H1 (cell line): ENCODE results near the gene TESMIN. TPM values are rescaled to one million over a fixed set of nuclear protein-coding genes. Genes with fewer than 3 reads are reported as not detected.
A peak's percentile ranks its signal among the peaks of the same experiment; 100 is the strongest.

Source experiments
- CTCF ChIA-PET: fragments of 300-600 bp; sonication (Branson Sonifier 250); formaldehyde crosslinking; loops from one replicate; lab custom pipeline; 2021; ENCODE audit not compliant: partially characterized antibody; lab: Charles Lee
- POLR2A ChIA-PET: fragments of 300-600 bp; sonication (Branson Sonifier 250); formaldehyde crosslinking; loops from one replicate; lab custom pipeline; 2021; ENCODE audit warnings: inconsistent platforms; ENCODE audit not compliant: partially characterized antibody; lab: Charles Lee
- DNase-seq, 2 experiments: peaks; one replicate each; pipeline versions ENCODE4 v3.0.0 to v3.0.0-alpha.2; 2010 to 2022; ENCODE audit warnings: low spot score in 2 of 2, low read depth in 1 of 2, mixed read lengths in 1 of 2
- FAIRE-seq: peaks from 2 replicates; lab custom pipeline; 2011; peaks lifted over from hg19 to GRCh38; lab: Jason Lieb, UNC
- H2AFZ ChIP-seq: 2 replicates; pipeline ENCODE4 v1.8.1; 2012; ENCODE audit warnings: low read length, inconsistent platforms
- H2AK5ac ChIP-seq: 2 replicates; pipeline ENCODE4 v1.6.1; 2013; ENCODE audit warnings: low read depth, low read length
- H2BK120ac ChIP-seq: replicated peaks from 2 replicates; pipeline ENCODE3; 2013; ENCODE audit warnings: low read depth, low read length, inconsistent platforms
- H2BK12ac ChIP-seq: 2 replicates; pipeline ENCODE4 v1.6.1; 2013; ENCODE audit warnings: low read depth, low read length
- H2BK15ac ChIP-seq: 2 replicates; pipeline ENCODE4 v1.6.1; 2013; ENCODE audit warnings: low read length
- H2BK20ac ChIP-seq: 2 replicates; pipeline ENCODE4 v1.6.1; 2013; ENCODE audit warnings: low read length
- H2BK5ac ChIP-seq: 2 replicates; pipeline ENCODE4 v1.6.1; 2013; ENCODE audit warnings: low read depth, low read length
- H3K14ac ChIP-seq: 2 replicates; pipeline ENCODE4 v1.6.1; 2013; ENCODE audit warnings: inconsistent platforms; ENCODE audit not compliant: insufficient read length
- H3K18ac ChIP-seq: 2 replicates; pipeline ENCODE4 v1.6.1; 2013; ENCODE audit warnings: low read length; ENCODE audit errors: extremely low read depth
- H3K23ac ChIP-seq: 2 replicates; pipeline ENCODE4 v1.6.1; 2013; ENCODE audit warnings: inconsistent platforms; ENCODE audit not compliant: insufficient read length
- H3K23me2 ChIP-seq: 2 replicates; pipeline ENCODE4 v1.6.1; 2013; ENCODE audit warnings: low read depth, low read length
- H3K27ac ChIP-seq: 2 replicates; pipeline ENCODE4 v1.6.1; 2011; ENCODE audit warnings: low read depth, low read length, inconsistent platforms
- H3K27me3 ChIP-seq, 4 experiments: replicated peaks in 1 of 4; 1 replicate in 1 of 4; 2 replicates in 3 of 4; pipeline versions ENCODE4 v1.6.1 to v1.8.1; 2011 to 2013; ENCODE audit warnings: low read length in 3 of 4, mild to moderate bottlenecking in 3 of 4, inconsistent platforms in 2 of 4, mixed read lengths in 2 of 4, moderate library complexity in 1 of 4; ENCODE audit not compliant: control insufficient read depth in 3 of 4, insufficient read depth in 3 of 4; ENCODE audit errors: extremely low read depth in 1 of 4
- H3K36me3 ChIP-seq, 4 experiments: 2 replicates each; pipeline versions ENCODE4 v1.6.1 to v1.8.1; 2011 to 2013; ENCODE audit warnings: mild to moderate bottlenecking in 4 of 4, low read length in 3 of 4, moderate library complexity in 2 of 4, control low read depth in 1 of 4, inconsistent platforms in 1 of 4; ENCODE audit not compliant: insufficient read depth in 4 of 4, control insufficient read depth in 2 of 4
- H3K4ac ChIP-seq: replicated peaks from 2 replicates; pipeline ENCODE3; 2013; ENCODE audit warnings: low read length, low read depth, mixed read lengths, inconsistent platforms; ENCODE audit not compliant: insufficient read length
- H3K4me1 ChIP-seq, 4 experiments: replicated peaks in 1 of 4; 1 replicate in 1 of 4; 2 replicates in 3 of 4; pipeline versions ENCODE4 v1.6.1 to v1.8.1; 2011 to 2013; ENCODE audit warnings: low read length in 3 of 4, inconsistent platforms in 2 of 4, mixed read lengths in 1 of 4; ENCODE audit not compliant: insufficient read depth in 4 of 4, control insufficient read depth in 3 of 4
- H3K4me2 ChIP-seq, 2 experiments: 2 replicates each; pipeline versions ENCODE4 v1.6.1 to v1.8.1; 2011 to 2013; ENCODE audit warnings: low read depth in 2 of 2, low read length in 2 of 2, control low read depth in 1 of 2, inconsistent platforms in 1 of 2, mild to moderate bottlenecking in 1 of 2; ENCODE audit not compliant: insufficient read depth in 1 of 2
- H3K4me3 ChIP-seq, 4 experiments: fragments of 200-600, 300-600 bp in 1 of 4; sonication (generic), shearing (Covaris generic), sonication (Bioruptor Twin) in 1 of 4; 2 replicates each; pipeline versions ENCODE4 v1.5.1 to v1.8.1; 2011 to 2016; ENCODE audit warnings: low read length in 4 of 4, low read depth in 3 of 4, control low read depth in 2 of 4, inconsistent platforms in 2 of 4, mild to moderate bottlenecking in 2 of 4, mixed read lengths in 1 of 4, moderate library complexity in 1 of 4; ENCODE audit not compliant: insufficient read depth in 2 of 4; ENCODE audit errors: extremely low read depth in 1 of 4
- H3K56ac ChIP-seq: replicated peaks from 2 replicates; pipeline ENCODE3; 2013; ENCODE audit warnings: low read depth, mild to moderate bottlenecking, mixed read lengths, low read length, inconsistent platforms; ENCODE audit not compliant: insufficient read length
- H3K79me1 ChIP-seq: 2 replicates; pipeline ENCODE4 v1.6.1; 2013; ENCODE audit warnings: low read depth, low read length, control low read depth
- H3K79me2 ChIP-seq, 2 experiments: 2 replicates each; pipeline versions ENCODE4 v1.6.1 to v1.8.1; 2012 to 2013; ENCODE audit warnings: low read length in 2 of 2, mild to moderate bottlenecking in 2 of 2, inconsistent platforms in 1 of 2; ENCODE audit not compliant: insufficient read depth in 2 of 2, control insufficient read depth in 1 of 2
- H3K9ac ChIP-seq, 4 experiments: replicated peaks in 1 of 4; 1 replicate in 1 of 4; 2 replicates in 3 of 4; pipeline versions ENCODE4 v1.6.1 to v1.8.1; 2011 to 2013; ENCODE audit warnings: low read depth in 3 of 4, low read length in 3 of 4, control low read depth in 2 of 4, mild to moderate bottlenecking in 2 of 4, moderate library complexity in 2 of 4, inconsistent platforms in 1 of 4; ENCODE audit errors: extremely low read depth in 1 of 4
- H3K9me3 ChIP-seq, 2 experiments: 2 replicates each; pipeline versions ENCODE4 v1.6.1 to v1.8.1; 2012 to 2013; ENCODE audit warnings: mild to moderate bottlenecking in 2 of 2, moderate library complexity in 2 of 2, control low read depth in 1 of 2, inconsistent platforms in 1 of 2, low read depth in 1 of 2, low read length in 1 of 2, mixed read lengths in 1 of 2; ENCODE audit not compliant: insufficient read depth in 2 of 2
- H4K20me1 ChIP-seq, 2 experiments: replicated peaks in 1 of 2; 2 replicates each; pipeline versions ENCODE3 to v1.8.1; 2011 to 2013; ENCODE audit warnings: inconsistent platforms in 2 of 2, low read length in 2 of 2, mild to moderate bottlenecking in 1 of 2; ENCODE audit not compliant: insufficient read depth in 2 of 2, control insufficient read depth in 1 of 2
- H4K5ac ChIP-seq: 2 replicates; pipeline ENCODE4 v1.6.1; 2013; ENCODE audit warnings: low read length, low read depth, mixed read lengths, inconsistent platforms; ENCODE audit not compliant: insufficient read length
- H4K8ac ChIP-seq: 2 replicates; pipeline ENCODE4 v1.8.0; 2013; ENCODE audit warnings: mild to moderate bottlenecking, moderate library complexity, low read length, inconsistent platforms; ENCODE audit not compliant: insufficient read depth; ENCODE audit errors: extremely low read depth
- H4K91ac ChIP-seq: replicated peaks from 2 replicates; pipeline ENCODE3; 2013; ENCODE audit warnings: low read length, mixed read lengths, inconsistent platforms; ENCODE audit not compliant: insufficient read length
- ASH2L ChIP-seq: fragments of 200-600, 300-600 bp; sonication (generic); IDR thresholded peaks from one replicate; pipeline ENCODE4 v1.7.1; 2017; ENCODE audit warnings: low read length
- BCL11A ChIP-seq, 2 experiments: IDR thresholded peaks; one replicate each; pipeline ENCODE4 v1.6.1; 2011; ENCODE audit warnings: low read depth in 2 of 2, low read length in 2 of 2, mild to moderate bottlenecking in 2 of 2
- CBX5 ChIP-seq: fragments of 300-800, 300-1000 bp; sonication (generic); IDR thresholded peaks from 2 replicates; pipeline ENCODE4 v1.7.1; 2016; ENCODE audit warnings: antibody characterized with exemption, low read length, low read depth
- CBX8 ChIP-seq: fragments of 300-800, 300-1000 bp; sonication (generic); IDR thresholded peaks from 2 replicates; pipeline ENCODE4 v1.7.1; 2016; ENCODE audit warnings: low read depth, low read length, borderline replicate concordance
- CHD2 ChIP-seq: IDR thresholded peaks from 2 replicates; pipeline ENCODE4 v1.6.1; 2012; ENCODE audit warnings: low read length, improper control_type of control experiment
- KDM1A ChIP-seq: fragments of 200-600, 300-600 bp; sonication (generic); IDR thresholded peaks from 2 replicates; pipeline ENCODE4 v1.7.1; 2016; ENCODE audit warnings: mild to moderate bottlenecking, low read length, borderline replicate concordance
- MAFK ChIP-seq: IDR thresholded peaks from 2 replicates; pipeline ENCODE4 v1.6.1; 2012; ENCODE audit warnings: low read depth, mild to moderate bottlenecking, improper control_type of control experiment, low read length
- NRF1 ChIP-seq: IDR thresholded peaks from 2 replicates; pipeline ENCODE4 v1.6.1; 2011; ENCODE audit warnings: mild to moderate bottlenecking, low read depth, low read length, improper control_type of control experiment
- PHF8 ChIP-seq: fragments of 200-600 bp; sonication (generic); conservative IDR thresholded peaks from 2 replicates; pipeline ENCODE4 v1.7.1; 2012; ENCODE audit warnings: low read depth, mild to moderate bottlenecking, inconsistent platforms, low read length, moderate library complexity
- POLR2AphosphoS5 ChIP-seq: IDR thresholded peaks from 2 replicates; pipeline ENCODE4 v1.6.1; 2011; ENCODE audit warnings: low read depth, low read length
- SIN3A ChIP-seq, 2 experiments: IDR thresholded peaks in 1 of 2; conservative IDR thresholded peaks in 1 of 2; 2 replicates each; pipeline ENCODE4 v1.6.1; 2011 to 2012; ENCODE audit warnings: low read length in 2 of 2, improper control_type of control experiment in 1 of 2, low read depth in 1 of 2, mild to moderate bottlenecking in 1 of 2
- SP1 ChIP-seq: IDR thresholded peaks from 2 replicates; pipeline ENCODE4 v1.6.1; 2011; ENCODE audit warnings: low read depth, low read length
- SUZ12 ChIP-seq: fragments of 200-600 bp; sonication (generic); IDR thresholded peaks from 2 replicates; pipeline ENCODE4 v1.6.1; 2012; ENCODE audit warnings: mild to moderate bottlenecking, inconsistent platforms, low read length, moderate library complexity, mixed read lengths
- WGBS, 2 experiments: shearing (Covaris generic) in 1 of 2; methylation state at CpG; one replicate each; pipeline versions ENCODE4 v1.1.6 to v1.1.7; 2013 to 2015; ENCODE audit warnings: low lambda C conversion rate in 2 of 2, mixed read lengths in 2 of 2, inconsistent platforms in 1 of 2, low coverage in 1 of 2, missing lambda C conversion rate in 1 of 2; ENCODE audit not compliant: insufficient replicate concordance in 2 of 2, insufficient coverage in 1 of 2, insufficient read length in 1 of 2; ENCODE audit errors: extremely low coverage in 1 of 2, missing lambda C conversion rate in 1 of 2; 5-methylcytosine and 5-hydroxymethylcytosine counted together
- polyA plus RNA-seq, 7 experiments: library from polyadenylated mRNA; depleted of rRNA in 3 of 7; stranded (reverse) in 5 of 7; unstranded in 2 of 7; fragments of >200 nt in 5 of 7; fragments of 200-250 nt in 2 of 7; gene quantifications; 1 replicate in 5 of 7; 2 replicates in 1 of 7; 4 replicates in 1 of 7; pipeline versions ENCODE4 v1.2.1 to v1.2.3, GENCODE V29; 2011 to 2013; ENCODE audit warnings: missing spikeins in 2 of 7, mixed read lengths in 2 of 7
- total RNA-seq: library from RNA; stranded (reverse); fragmentation: NEBNext Ultra II Directional; extraction: Animal tissue kit (Norgen Biotek cat#: 25700); gene quantifications from 2 replicates; pipeline ENCODE4 v1.2.1, GENCODE V29; 2021
- TF ChIP-seq, protein P1 (sequence below): IDR thresholded peaks from 2 replicates; pipeline ENCODE4 v1.6.1; 2012; ENCODE audit warnings: inconsistent platforms

TESMIN gene
- total and polyA plus RNA-seq, 2 of the 8 experiments (the other 6 are each of a cell fraction or from before 2014, with no cell fraction given): 22.6 to 61.1 TPM

DNA sequence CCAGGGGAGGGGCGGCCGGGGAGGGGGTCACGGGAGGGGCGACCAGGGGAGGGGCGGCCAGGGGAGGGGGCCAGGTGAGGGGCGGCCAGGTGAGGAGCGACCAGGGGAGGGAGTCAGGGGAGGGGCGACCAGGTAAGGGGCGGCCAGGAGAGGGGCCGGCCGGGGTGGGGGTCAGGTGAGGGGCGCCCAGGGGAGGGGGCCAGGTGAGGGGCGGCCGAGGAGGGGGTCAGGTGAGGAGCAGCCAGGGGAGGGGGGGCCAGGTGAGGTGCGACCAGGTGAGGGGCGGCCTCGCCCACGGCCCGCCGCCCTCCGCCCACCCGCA lies 355 bp downstream of the TESMIN start:
- Histone ChIP-seq H3K79me1 (no peaks in the 10 kb centered on the region), H3K56ac (no peak overlapping the region), H3K4ac (no peak overlapping the region), H3K23me2 (peaks cover 8% of the 10 kb centered on the region), H3K9me3 (no peaks in the 10 kb centered on the region), H2BK5ac (no peak overlapping the region), H3K4me2 (peak overlapping the region in 1 of 2 experiments; percentile 33; a peak in 1 of 4 replicates), H4K20me1 (no peaks in the 10 kb centered on the region), H2AFZ (no peak overlapping the region), H3K14ac (no peak overlapping the region), H3K4me1 (peaks cover 0 to 10% (median 5%) of the 10 kb centered on the region in 4 experiments; a peak in 4 of 7 replicates), H2BK120ac (no peak overlapping the region), H3K4me3 (peak overlapping the region in 3 of 4 experiments; percentile 19 to 59 (median 39); a peak in 4 of 8 replicates), H3K27ac (peak overlapping the region; percentile 72; the same call in 1 of the 2 replicates), H3K27me3 (no peaks in the 10 kb centered on the region), H2BK20ac (no peak overlapping the region), H3K36me3 (peaks cover 8 to 15% (median 11%) of the 10 kb centered on the region in 4 experiments; a peak in 6 of 8 replicates), H3K23ac (no peak overlapping the region), H3K79me2 (peaks cover 0 to 13% of the 10 kb centered on the region in 2 experiments; a peak in 2 of 4 replicates), H2BK12ac (no peak overlapping the region), H4K91ac (no peak overlapping the region), H2BK15ac (no peak overlapping the region), H4K5ac (no peak overlapping the region), H2AK5ac (no peak overlapping the region), H3K9ac (peak overlapping the region in 2 of 4 experiments; percentile 62 to 65; a peak in 3 of 7 replicates), H3K18ac (no peak overlapping the region), H4K8ac (peak overlapping the region; percentile 92; the same call in 1 of the 2 replicates)
- no CpG with 5 or more reads among the region's 22 CpGs for WGBS, 2 experiments
- CTCF ChIA-PET: interaction anchor here (0.9 to 1.2 kb wide), 2 partner anchors 54 to 118 kb away, joined by 3 read pairs; no protein-coding TSS in a partner anchor
- POLR2A ChIA-PET: interaction anchor here (1.4 to 3.8 kb wide), 6 partner anchors 10 to 101 kb away, joined by 6 to 32 read pairs (median 6); partner anchors contain the start of gene GAL
- no peak for FAIRE-seq
- no peak for DNase-seq
- TF ChIP-seq CBX5: no peak
- TF ChIP-seq BCL11A (IDR thresholded peaks at IDR 0.05; ENCODE audit: low read depth in 2 of 2, low read length in 2 of 2): no peak
- TF ChIP-seq SIN3A (conservative IDR thresholded peaks at IDR 0.05 in 1 of 2, IDR thresholded peaks at IDR 0.05 in 1 of 2; ENCODE audit: low read depth in 1 of 2, low read length in 2 of 2): no peak
- no peak for TF ChIP-seq KDM1A
- no peak for TF ChIP-seq SP1
- TF ChIP-seq ASH2L: no peak
- TF ChIP-seq, protein P1, sequence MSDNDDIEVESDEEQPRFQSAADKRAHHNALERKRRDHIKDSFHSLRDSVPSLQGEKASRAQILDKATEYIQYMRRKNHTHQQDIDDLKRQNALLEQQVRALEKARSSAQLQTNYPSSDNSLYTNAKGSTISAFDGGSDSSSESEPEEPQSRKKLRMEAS: no peak
- no peak for TF ChIP-seq CHD2
- TF ChIP-seq PHF8: no peak
- TF ChIP-seq POLR2AphosphoS5: no peak
- no peak for TF ChIP-seq SUZ12
- TF ChIP-seq MAFK: no peak
- TF ChIP-seq CBX8: no peak
- TF ChIP-seq NRF1: no peak
